IMR-90 (cell line): ENCODE measurements around the gene ZNF593OS. TPM values are rescaled to one million over a fixed set of nuclear protein-coding genes. Genes with fewer than 3 reads are reported as not detected.

ENCODE experiments used
- ATAC-seq: fragments of 200-7000 bp; cut with Tn5 transposase; 2 replicates; pipeline ENCODE4 v1.9.1; 2020; ENCODE audit warnings: low read depth, mild to moderate bottlenecking, moderate library complexity
- BruUV-seq: library from RNA; stranded (reverse); fragments of 400-500 nt; replicated peaks from 2 replicates; lab custom pipeline; 2021; lab: Mats Ljungman, UMichigan
- CTCF ChIA-PET: fragments of 300-600 bp; formaldehyde crosslinking; extraction: SDS; loops from one replicate; lab custom pipeline; 2021; ENCODE audit warnings: antibody characterized with exemption; lab: Yijun Ruan, JAX
- POLR2A ChIA-PET: fragments of 300-600 bp; sonication (Branson Sonifier 250); formaldehyde crosslinking; loops from one replicate; lab custom pipeline; 2022; ENCODE audit warnings: antibody characterized with exemption; ENCODE audit not compliant: unreplicated experiment; lab: Charles Lee
- DNase-seq: peaks from one replicate; pipeline ENCODE4 v3.0.0; 2013
- H2AFZ ChIP-seq: replicated peaks from 2 replicates; pipeline ENCODE3; 2013; ENCODE audit warnings: low read length, mild to moderate bottlenecking; ENCODE audit not compliant: poor library complexity
- H2AK5ac ChIP-seq: 2 replicates; pipeline ENCODE4 v1.6.1; 2013; ENCODE audit warnings: low read depth, low read length, inconsistent platforms
- H2AK9ac ChIP-seq: replicated peaks from 2 replicates; pipeline ENCODE3; 2013; ENCODE audit warnings: mild to moderate bottlenecking, low read depth, low read length, moderate library complexity; ENCODE audit not compliant: poor library complexity
- H2BK120ac ChIP-seq: 2 replicates; pipeline ENCODE4 v1.6.1; 2013; ENCODE audit warnings: low read depth, low read length, inconsistent platforms
- H2BK15ac ChIP-seq: 3 replicates; pipeline ENCODE4 v1.6.1; 2013; ENCODE audit warnings: low read depth, low read length, inconsistent platforms
- H2BK20ac ChIP-seq: 2 replicates; pipeline ENCODE4 v1.6.1; 2013; ENCODE audit warnings: low read depth, mild to moderate bottlenecking, inconsistent platforms, low read length, moderate library complexity
- H2BK5ac ChIP-seq: 2 replicates; pipeline ENCODE4 v1.6.1; 2013; ENCODE audit warnings: mild to moderate bottlenecking, low read depth, low read length, inconsistent platforms; ENCODE audit not compliant: poor library complexity, severe bottlenecking
- H3K14ac ChIP-seq: replicated peaks from 2 replicates; pipeline ENCODE4 v1.6.1; 2013; ENCODE audit warnings: low read depth, low read length, inconsistent platforms
- H3K18ac ChIP-seq: 2 replicates; pipeline ENCODE4 v1.6.1; 2013; ENCODE audit warnings: low read depth, low read length, control low read depth
- H3K23ac ChIP-seq: 2 replicates; pipeline ENCODE4 v1.6.1; 2013; ENCODE audit warnings: low read depth, low read length, inconsistent platforms
- H3K27ac ChIP-seq: 2 replicates; pipeline ENCODE4 v1.5.1; 2013; ENCODE audit warnings: mild to moderate bottlenecking, control low read depth, low read length; ENCODE audit not compliant: insufficient read depth
- H3K27me3 ChIP-seq: 2 replicates; pipeline ENCODE4 v1.6.1; 2013; ENCODE audit warnings: low read length; ENCODE audit not compliant: control insufficient read depth, insufficient read depth
- H3K36me3 ChIP-seq: 2 replicates; pipeline ENCODE4 v1.6.1; 2013; ENCODE audit warnings: low read length, mixed read lengths; ENCODE audit not compliant: control insufficient read depth, insufficient read depth
- H3K4ac ChIP-seq: 2 replicates; pipeline ENCODE4 v1.6.1; 2013; ENCODE audit warnings: low read depth, low read length, inconsistent platforms
- H3K4me1 ChIP-seq: 2 replicates; pipeline ENCODE4 v1.6.1; 2013; ENCODE audit warnings: low read length, mixed read lengths; ENCODE audit not compliant: control insufficient read depth, insufficient read depth
- H3K4me2 ChIP-seq: 2 replicates; pipeline ENCODE4 v1.6.1; 2013; ENCODE audit warnings: low read depth, mild to moderate bottlenecking, control low read depth, low read length, moderate library complexity
- H3K4me3 ChIP-seq: 2 replicates; pipeline ENCODE4 v1.5.1; 2013; ENCODE audit warnings: low read depth, mild to moderate bottlenecking, control low read depth, low read length, moderate library complexity; ENCODE audit not compliant: insufficient read depth
- H3K56ac ChIP-seq: 2 replicates; pipeline ENCODE4 v1.6.1; 2013; ENCODE audit warnings: low read length, inconsistent platforms; ENCODE audit not compliant: insufficient read depth; ENCODE audit errors: extremely low read depth
- H3K79me1 ChIP-seq, 2 experiments: 2 replicates each; pipeline ENCODE4 v1.6.1; 2013; ENCODE audit warnings: low read length in 2 of 2, inconsistent platforms in 1 of 2, low read depth in 1 of 2
- H3K9ac ChIP-seq: 2 replicates; pipeline ENCODE4 v1.6.1; 2013; ENCODE audit warnings: low read depth, low read length, control low read depth
- H3K9me1 ChIP-seq: 2 replicates; pipeline ENCODE4 v1.6.1; 2013; ENCODE audit warnings: low read length, inconsistent platforms; ENCODE audit not compliant: insufficient read depth
- H3K9me3 ChIP-seq: 2 replicates; pipeline ENCODE4 v1.6.1; 2013; ENCODE audit warnings: low read length; ENCODE audit not compliant: control insufficient read depth, insufficient read depth
- H4K20me1 ChIP-seq: 2 replicates; pipeline ENCODE4 v1.6.1; 2013; ENCODE audit warnings: low read length, inconsistent platforms; ENCODE audit not compliant: insufficient read depth
- H4K5ac ChIP-seq: 2 replicates; pipeline ENCODE4 v1.6.1; 2013; ENCODE audit warnings: mild to moderate bottlenecking, low read depth, low read length, control low read depth
- H4K8ac ChIP-seq, 2 experiments: 2 replicates each; pipeline ENCODE4 v1.6.1; 2013; ENCODE audit warnings: low read depth in 2 of 2, low read length in 2 of 2, control low read depth in 1 of 2, inconsistent platforms in 1 of 2
- H4K91ac ChIP-seq: 2 replicates; pipeline ENCODE4 v1.6.1; 2013; ENCODE audit warnings: low read depth, low read length, inconsistent platforms; ENCODE audit not compliant: insufficient read depth
- BHLHE40 ChIP-seq: fragments of 150-350 bp; IDR thresholded peaks from 2 replicates; pipeline ENCODE4 v1.6.1; 2016; ENCODE audit warnings: mild to moderate bottlenecking, low read depth, low read length
- CEBPB ChIP-seq: IDR thresholded peaks from 2 replicates; pipeline ENCODE4 v1.6.1; 2012; ENCODE audit warnings: low read depth, low read length, improper control_type of control experiment
- CHD1 ChIP-seq: IDR thresholded peaks from 2 replicates; pipeline ENCODE4 v1.6.1; 2012; ENCODE audit warnings: low read depth, low read length, improper control_type of control experiment
- CTCF ChIP-seq: conservative IDR thresholded peaks from 2 replicates; pipeline ENCODE4 v1.5.1; 2012; ENCODE audit warnings: mild to moderate bottlenecking, low read depth, low read length, improper control_type of control experiment
- ELK1 ChIP-seq: fragments of 150-350 bp; IDR thresholded peaks from 2 replicates; pipeline ENCODE4 v1.6.1; 2016; ENCODE audit warnings: low read depth, mild to moderate bottlenecking, low read length, moderate library complexity, borderline replicate concordance
- FOS ChIP-seq: fragments of 150-350 bp; IDR thresholded peaks from 2 replicates; pipeline ENCODE4 v1.6.1; 2016; ENCODE audit warnings: low read depth, low read length
- MAFK ChIP-seq: IDR thresholded peaks from 2 replicates; pipeline ENCODE4 v1.6.1; 2012; ENCODE audit warnings: low read depth, low read length, improper control_type of control experiment
- MAZ ChIP-seq: IDR thresholded peaks from 2 replicates; pipeline ENCODE4 v1.6.1; 2012; ENCODE audit warnings: low read depth, mild to moderate bottlenecking, low read length, improper control_type of control experiment, moderate library complexity, borderline replicate concordance
- MXI1 ChIP-seq: IDR thresholded peaks from 2 replicates; pipeline ENCODE4 v1.6.1; 2012; ENCODE audit warnings: low read depth, mild to moderate bottlenecking, low read length, moderate library complexity, borderline replicate concordance
- NFE2L2 ChIP-seq: fragments of 150-350 bp; IDR thresholded peaks from 2 replicates; pipeline ENCODE4 v1.6.1; 2016; ENCODE audit warnings: low read depth, mild to moderate bottlenecking, low read length
- POLR2A ChIP-seq: IDR thresholded peaks from 2 replicates; pipeline ENCODE4 v1.6.1; 2012; ENCODE audit warnings: mild to moderate bottlenecking, low read depth, low read length
- RAD21 ChIP-seq: IDR thresholded peaks from 2 replicates; pipeline ENCODE4 v1.6.1; 2012; ENCODE audit warnings: low read length, improper control_type of control experiment
- RCOR1 ChIP-seq: IDR thresholded peaks from 2 replicates; pipeline ENCODE4 v1.6.1; 2012; ENCODE audit warnings: mild to moderate bottlenecking, low read length, improper control_type of control experiment; ENCODE audit not compliant: insufficient replicate concordance
- RFX5 ChIP-seq: IDR thresholded peaks from 2 replicates; pipeline ENCODE4 v1.8.0; 2012; ENCODE audit warnings: low read depth, mild to moderate bottlenecking, low read length, moderate library complexity
- SMC3 ChIP-seq: fragments of 150-350 bp; IDR thresholded peaks from 2 replicates; pipeline ENCODE4 v1.6.1; 2016; ENCODE audit warnings: low read depth, mild to moderate bottlenecking, antibody characterized with exemption, low read length, moderate library complexity
- USF2 ChIP-seq: fragments of 150-350 bp; IDR thresholded peaks from 2 replicates; pipeline ENCODE4 v1.6.1; 2017; ENCODE audit warnings: mild to moderate bottlenecking, antibody characterized with exemption, low read length, low read depth
- WGBS, 2 experiments: methylation state at CpG; one replicate each; pipeline versions ENCODE4 v1.1.5 to v1.1.7; 2013; ENCODE audit warnings: missing lambda C conversion rate in 2 of 2; ENCODE audit not compliant: insufficient read length in 1 of 2; ENCODE audit errors: extremely low coverage in 2 of 2; 5-methylcytosine and 5-hydroxymethylcytosine counted together
- dilution Hi-C: fragments of 300-500 bp; cut with HindIII; formaldehyde crosslinking; loops from one replicate; pipeline ENCODE4 v1.14.3; 2018; ENCODE audit warnings: low sequenced_read_pairs; ENCODE audit not compliant: unreplicated experiment
- in situ Hi-C: fragments of 300-500 bp; cut with MboI; formaldehyde crosslinking; loops from 3 replicates; pipeline ENCODE4 v1.14.3; 2019; ENCODE audit warnings: low sequenced_read_pairs, inconsistent platforms, mixed read lengths
- intact Hi-C: fragments of 100-400 bp; cut with micrococcal nuclease; formaldehyde crosslinking; loops from 2 replicates; pipeline ENCODE4 v1.10.0; 2022
- polyA plus RNA-seq, 3 experiments: library from polyadenylated mRNA; depleted of rRNA; stranded (reverse); fragments of >200 nt; gene quantifications; 2 replicates each; pipeline ENCODE4 v1.2.3, GENCODE V29; 2012; ENCODE audit warnings: low replicate concordance in 1 of 3
- total RNA-seq: library from RNA; depleted of rRNA; stranded (reverse); fragments of >200 nt; gene quantifications from 2 replicates; pipeline ENCODE4 v1.2.3, GENCODE V29; 2012

ZNF593OS gene
- total and polyA plus RNA-seq, 2 of the 4 experiments (the other 2 are of a cell fraction), result not detected

GRCh38 chr1:26153966-26154532 lies 17.6 kb downstream of the ZNF593OS start:
- CTCF ChIA-PET, result interaction anchor here (0.6 to 1.3 kb wide), 2 partner anchors 9 to 10 kb away, joined by 5 to 6 read pairs; no protein-coding TSS in a partner anchor
- Histone ChIP-seq H3K4ac (no peak overlapping the region), H2BK5ac (no peak overlapping the region), H2AFZ (no peak overlapping the region), H3K56ac (no peak overlapping the region), H3K18ac (no peak overlapping the region), H3K27ac (no peak overlapping the region), H2BK15ac (no peak overlapping the region), H2BK20ac (no peak overlapping the region), H4K91ac (no peak overlapping the region), H4K20me1 (no peaks in the 10 kb centered on the region), H3K4me1 (no peaks in the 10 kb centered on the region), H4K5ac (no peak overlapping the region), H4K8ac (no peak overlapping the region), H3K36me3 (no peaks in the 10 kb centered on the region), H3K4me3 (no peak overlapping the region), H2BK120ac (no peak overlapping the region), H3K14ac (no peak overlapping the region), H3K9me1 (no peaks in the 10 kb centered on the region), H3K9ac (no peak overlapping the region), H2AK9ac (no peak overlapping the region), H3K9me3 (no peaks in the 10 kb centered on the region), H3K23ac (no peak overlapping the region), H3K4me2 (no peak overlapping the region), H3K79me1 (no peaks in the 10 kb centered on the region), H2AK5ac (no peak overlapping the region), H3K27me3 (peaks cover 61% of the 10 kb centered on the region)
- BruUV-seq, result no TSS peak
- dilution Hi-C loops (no loop called here), intact Hi-C loops (no loop called here), in situ Hi-C loops (no loop called here)
- DNase-seq (no peak), ATAC-seq (no peak)
- POLR2A ChIA-PET, result no interaction called here
- no peak for TF ChIP-seq RCOR1
- no peak for TF ChIP-seq MXI1
- no peak for TF ChIP-seq CEBPB
- no peak for TF ChIP-seq POLR2A
- TF ChIP-seq RAD21, result no peak
- TF ChIP-seq MAZ, result no peak
- no peak for TF ChIP-seq CHD1
- TF ChIP-seq FOS, result no peak
- TF ChIP-seq MAFK, result no peak
- no peak for TF ChIP-seq CTCF
- no peak for TF ChIP-seq ELK1
- TF ChIP-seq SMC3, result no peak
- TF ChIP-seq BHLHE40, result no peak
- no peak for TF ChIP-seq USF2
- TF ChIP-seq RFX5, result no peak
- no peak for TF ChIP-seq NFE2L2
- 100% methylated on average over 1 of the region's 5 CpGs; no CpG with 5 or more reads in 1 of the 2 experiments for WGBS, 2 experiments
